GM23338 (cell line): ENCODE results near the gene CENPE.

ENCODE experiments used
- CTCF ChIP-seq, 2 experiments: fragments of 200-600 bp in 1 of 2; sonication (generic) in 1 of 2; conservative IDR thresholded peaks; 2 replicates each; pipeline versions ENCODE4 v1.5.1 to v1.6.1; 2016 to 2017; ENCODE audit warnings: antibody characterized with exemption in 2 of 2, low read depth in 2 of 2, mild to moderate bottlenecking in 2 of 2, moderate library complexity in 1 of 2
- ETS1 ChIP-seq: IDR thresholded peaks from 2 replicates; pipeline ENCODE4 v1.6.1; 2016; ENCODE audit warnings: antibody characterized with exemption
- EZH2 ChIP-seq: fragments of 200-600 bp; sonication (generic); IDR thresholded peaks from one replicate; pipeline ENCODE4 v1.8.0; 2017; ENCODE audit warnings: antibody characterized with exemption, mild to moderate bottlenecking, low read depth; ENCODE audit not compliant: unreplicated experiment
- EZH2phosphoT487 ChIP-seq: fragments of 200-600 bp; sonication (generic); IDR thresholded peaks from one replicate; pipeline ENCODE4 v1.8.1; 2018; ENCODE audit warnings: antibody characterized with exemption; ENCODE audit not compliant: unreplicated experiment
- JUNB ChIP-seq: IDR thresholded peaks from one replicate; pipeline ENCODE4 v1.6.1; 2016; ENCODE audit warnings: antibody characterized with exemption; ENCODE audit not compliant: unreplicated experiment
- NANOG ChIP-seq: IDR thresholded peaks from 2 replicates; pipeline ENCODE4 v1.6.1; 2016; ENCODE audit warnings: antibody characterized with exemption, borderline replicate concordance
- POLR2AphosphoS5 ChIP-seq: IDR thresholded peaks from 2 replicates; pipeline ENCODE4 v1.6.1; 2016; ENCODE audit warnings: antibody characterized with exemption, low read depth
- REST ChIP-seq: IDR thresholded peaks from one replicate; pipeline ENCODE4 v1.6.1; 2018; ENCODE audit warnings: antibody characterized with exemption; ENCODE audit not compliant: unreplicated experiment
- ZNF114 ChIP-seq: fragments of 250-450 bp; sonication (Bioruptor Pico); IDR thresholded peaks from 2 replicates; pipeline ENCODE4 v1.5.0; 2020; ENCODE audit warnings: mild to moderate bottlenecking, moderate library complexity
- ZNF331 ChIP-seq: fragments of 250-450 bp; sonication (Bioruptor Pico); IDR thresholded peaks from 2 replicates; pipeline ENCODE4 v1.5.0; 2020; ENCODE audit warnings: low read depth, mild to moderate bottlenecking, moderate library complexity

GRCh38 chr4:103152381-103152780 is 45.8 kb downstream of the CENPE start:
- no peak for TF ChIP-seq EZH2phosphoT487
- no peak for TF ChIP-seq CTCF (conservative IDR thresholded peaks at IDR 0.05; ENCODE audit: low read depth in 2 of 2)
- no peak for TF ChIP-seq POLR2AphosphoS5
- TF ChIP-seq EZH2: no peak
- no peak for TF ChIP-seq ETS1
- no peak for TF ChIP-seq NANOG
- no peak for TF ChIP-seq JUNB
- no peak for TF ChIP-seq REST
- TF ChIP-seq ZNF331: no peak
- no peak for TF ChIP-seq ZNF114
